ENCODE results near the gene TMEM44. TPM values are rescaled to one million over a fixed set of nuclear protein-coding genes. Genes with fewer than 3 reads are reported as not detected.
A peak's percentile ranks its signal among the peaks of the same experiment; 100 is the strongest.

The TMEM44 gene
- total and polyA plus RNA-seq, 11 donors = 3.8 to 8.5 (median 4.7) TPM

- no peak for TF ChIP-seq POLR2A (IDR thresholded peaks at IDR 0.05)
- no peak for TF ChIP-seq CTCF (IDR thresholded peaks at IDR 0.05)
- Histone ChIP-seq H3K36me3 (peaks cover 0 to 14% (median 10%) of the 10 kb centered on the region in 9 donors), H3K27ac (no peak overlapping the region), H3K9me3 (no peaks in the 10 kb centered on the region), H3K27me3 (no peaks in the 10 kb centered on the region), H3K4me3 (no peak overlapping the region), H3K4me1 (peaks cover 0 to 36% (median 17%) of the 10 kb centered on the region in 12 donors)
- DNase-seq (no peak), ATAC-seq (no peak)
- WGBS, 4 donors = 76 to 81% (median 79%) methylated on average over 3 of the region's 3 CpGs
- intact Hi-C loops (cut with DNase I) = loop anchor here in 3 of 10 donors (2.0 to 10.0 kb wide), 3 partner anchors 585 to 851 kb away; partner anchors contain the start of gene ACAP2 (in 1 of the 3)
These were observed 40.5 kb upstream of the TMEM44 start for GRCh38 chr3:194673761-194674160.

DNA sequence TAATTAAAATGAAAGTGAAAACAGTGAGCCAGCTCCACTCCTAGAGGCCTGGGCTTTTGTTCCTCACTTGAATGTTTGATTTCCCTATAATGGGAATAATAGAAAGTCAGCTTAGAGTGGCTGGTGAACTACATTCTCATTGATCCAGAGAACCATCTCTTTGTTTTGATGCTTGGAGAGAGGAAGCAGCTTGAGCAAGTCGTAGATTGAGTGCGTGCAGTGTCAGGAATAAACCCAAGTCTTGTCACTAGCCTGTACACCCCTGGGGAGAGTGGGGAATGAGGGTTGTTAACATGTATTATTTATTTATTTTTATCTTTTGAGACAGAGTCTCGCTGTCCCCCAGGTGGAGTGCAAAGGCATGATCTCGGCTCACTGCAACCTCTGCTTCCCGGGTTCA, 39.7 kb upstream of the TMEM44 start:
- 31 to 44% (median 35%) methylated on average over 5 of the region's 5 CpGs for WGBS, 4 donors
- ATAC-seq = peak in 2 of 4 donors; percentile 5 to 6
- DNase-seq = no peak
- peaks cover 0 to 22% (median 16%) of the 10 kb centered on the region in 9 donors for H3K36me3 ChIP-seq
- no peaks in the 10 kb centered on the region for H3K9me3 ChIP-seq
- TF ChIP-seq POLR2A (IDR thresholded peaks at IDR 0.05) = no peak
- no peak for TF ChIP-seq CTCF (IDR thresholded peaks at IDR 0.05)
- H3K4me3 ChIP-seq = peak overlapping the region; percentile 67 to 93 (median 82)
- intact Hi-C loops (cut with DNase I) = loop anchor here in 4 of 10 donors (1.0 to 10.0 kb wide), 4 partner anchors 429 to 852 kb away; partner anchors contain the start of gene ACAP2 (in 1 of the 4)
- H3K27ac ChIP-seq = peak overlapping the region; percentile 90 to 98 (median 94)
- peaks cover 0 to 36% (median 17%) of the 10 kb centered on the region in 12 donors for H3K4me1 ChIP-seq
- H3K27me3 ChIP-seq = no peaks in the 10 kb centered on the region

GRCh38 chr3:194671900-194672808, 38.9 kb upstream of the TMEM44 start, which contains the start of gene LSG1:
Gene LSG1, minus strand, starts transcription at chr3:194672191. Its CDS starts 29 bp downstream, at chr3:194672162.
- WGBS, 4 donors = 0 to 1% (median 0%) methylated on average over 39 to 57 of the region's 57 CpGs
- TF ChIP-seq POLR2A (IDR thresholded peaks at IDR 0.05) = peak in 1 of 2 donors; percentile 39
- peak in 1 of 12 donors; percentile 5 for TF ChIP-seq CTCF (IDR thresholded peaks at IDR 0.05)
- peak; percentile 92 to 97 (median 95) for ATAC-seq
- peak within 1 kb of the TSS; percentile 67 to 93 (median 82) for H3K4me3 ChIP-seq
- no peaks in the 10 kb centered on the region for H3K27me3 ChIP-seq
- peak; percentile 92 to 95 (median 94) for DNase-seq
- no peaks in the 10 kb centered on the region for H3K9me3 ChIP-seq
- H3K27ac ChIP-seq = peak within 1 kb of the TSS; percentile 90 to 98 (median 94)
- H3K36me3 ChIP-seq = peaks cover 0 to 23% (median 17%) of the 10 kb centered on the region in 9 donors
- peaks cover 0 to 36% (median 17%) of the 10 kb centered on the region in 12 donors for H3K4me1 ChIP-seq
- intact Hi-C loops (cut with DNase I) = loop anchor here in 4 of 10 donors (1.0 to 10.0 kb wide), 4 partner anchors 430 to 853 kb away; partner anchors contain the start of gene ACAP2 (in 1 of the 4)

DNA sequence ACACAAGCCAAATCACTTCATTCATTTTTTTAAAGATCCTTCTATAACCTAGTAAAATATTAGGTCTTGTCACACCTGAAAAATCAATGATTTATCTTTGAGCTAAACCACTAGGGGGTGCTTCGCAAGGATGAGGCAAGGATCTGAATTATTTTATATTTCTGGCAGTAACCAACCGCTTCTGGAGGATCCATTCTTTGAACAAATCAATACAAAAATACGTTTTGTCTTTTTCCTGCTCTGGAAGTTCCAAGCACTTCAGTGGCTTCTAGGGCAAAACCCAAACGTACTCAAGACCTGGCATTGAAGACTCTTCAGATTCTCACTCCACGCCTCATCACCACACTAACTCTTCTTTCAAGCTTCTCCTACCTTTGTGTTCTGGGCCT, 38.3 kb upstream of the TMEM44 start:
- TF ChIP-seq CTCF (IDR thresholded peaks at IDR 0.05) = peak; percentile 17 to 59 (median 42)
- no peak for TF ChIP-seq POLR2A (IDR thresholded peaks at IDR 0.05)
- peaks cover 0 to 29% (median 21%) of the 10 kb centered on the region in 9 donors for H3K36me3 ChIP-seq
- intact Hi-C loops (cut with DNase I) = loop anchor here in 2 of 10 donors (5.0 to 10.0 kb wide), 2 partner anchors 771 to 853 kb away; partner anchors contain the start of gene ACAP2 (in 1 of the 2)
- DNase-seq (no peak), ATAC-seq (peak in 2 of 4 donors; percentile 5 to 23)
- H3K9me3 ChIP-seq = no peaks in the 10 kb centered on the region
- H3K27ac ChIP-seq = peak overlapping the region in 11 of 12 donors; percentile 90 to 98 (median 93)
- peak overlapping the region; percentile 67 to 93 (median 82) for H3K4me3 ChIP-seq
- H3K4me1 ChIP-seq = peaks cover 0 to 36% (median 17%) of the 10 kb centered on the region in 12 donors
- 0 to 1% (median 0%) methylated on average over 5 of the region's 5 CpGs for WGBS, 4 donors
- H3K27me3 ChIP-seq = no peaks in the 10 kb centered on the region

Measured in heart left ventricle (tissue), 16 donors.